HepG2 (cell line): ENCODE data around the gene PSMD12. TPM values are rescaled to one million over a fixed set of nuclear protein-coding genes. Genes with fewer than 3 reads are reported as not detected.

Experiments
- ATAC-seq: fragments of 200-7000 bp; cut with Tn5 transposase; 3 replicates; pipeline ENCODE4 v1.9.1; 2020; ENCODE audit warnings: mild to moderate bottlenecking, moderate library complexity
- BruUV-seq: library from RNA; stranded (reverse); fragments of 400-500 nt; replicated peaks from 2 replicates; lab custom pipeline; 2021; lab: Mats Ljungman, UMichigan
- CTCF ChIA-PET: fragments of 300-600 bp; formaldehyde crosslinking; extraction: SDS; loops from one replicate; lab custom pipeline; 2021; ENCODE audit warnings: low total read pairs, inconsistent platforms, low intra/inter-chr PET ratio; lab: Yijun Ruan, JAX
- POLR2A ChIA-PET: fragments of 350-600 bp; sonication (Branson Sonifier 250); formaldehyde crosslinking; loops from one replicate; lab custom pipeline; 2020; ENCODE audit warnings: antibody characterized with exemption, inconsistent platforms; lab: Yijun Ruan, JAX
- DNase-seq: peaks from one replicate; pipeline ENCODE4 v3.0.0-alpha.2; 2015; ENCODE audit warnings: low spot score
- FAIRE-seq: peaks from 3 replicates; lab custom pipeline; 2011; peaks lifted over from hg19 to GRCh38; lab: Jason Lieb, UNC
- H2AFZ ChIP-seq: one replicate; pipeline ENCODE4 v1.6.1; 2011; ENCODE audit warnings: low read length, inconsistent platforms
- H3K27ac ChIP-seq: fragments of 300-600 bp; 3 replicates; pipeline ENCODE4 v1.8.0; 2011; ENCODE audit warnings: mixed run types, mild to moderate bottlenecking, mixed read lengths, low read length, inconsistent platforms; ENCODE audit not compliant: insufficient read depth; ENCODE audit errors: extremely low read length
- H3K27me3 ChIP-seq, 2 experiments: fragments of 200-600 bp in 1 of 2; 2 replicates in 1 of 2; 3 replicates in 1 of 2; pipeline versions ENCODE4 v1.6.0 to v1.8.0; 2011; ENCODE audit warnings: low read length in 2 of 2, mild to moderate bottlenecking in 2 of 2, moderate library complexity in 2 of 2, inconsistent platforms in 1 of 2; ENCODE audit not compliant: insufficient read depth in 2 of 2, control insufficient read depth in 1 of 2
- H3K36me3 ChIP-seq, 2 experiments: fragments of 200-600 bp in 1 of 2; replicated peaks in 1 of 2; 2 replicates in 1 of 2; 3 replicates in 1 of 2; pipeline versions ENCODE4 v1.5.1 to v1.8.0; 2011; ENCODE audit warnings: low read length in 2 of 2, inconsistent platforms in 1 of 2; ENCODE audit not compliant: insufficient read depth in 2 of 2, control insufficient read depth in 1 of 2
- H3K4me1 ChIP-seq: 2 replicates; pipeline ENCODE4 v1.5.1; 2012; ENCODE audit warnings: low read length, inconsistent platforms; ENCODE audit not compliant: insufficient read depth
- H3K4me2 ChIP-seq: 2 replicates; pipeline ENCODE4 v1.6.0; 2011; ENCODE audit warnings: low read depth, low read length, inconsistent platforms
- H3K4me3 ChIP-seq, 3 experiments: fragments of 200-600 bp in 1 of 3; sonication (generic), shearing (Covaris generic) in 1 of 3; replicated peaks in 1 of 3; 2 replicates each; pipeline ENCODE4 v1.5.1; 2011 to 2016; ENCODE audit warnings: low read length in 3 of 3, inconsistent platforms in 2 of 3, low read depth in 2 of 3, mild to moderate bottlenecking in 2 of 3, control low read depth in 1 of 3, mixed read lengths in 1 of 3; ENCODE audit not compliant: insufficient read depth in 1 of 3
- H3K79me2 ChIP-seq: one replicate; pipeline ENCODE4 v1.6.1; 2011; ENCODE audit warnings: low read length, inconsistent platforms; ENCODE audit not compliant: insufficient read depth
- H3K9ac ChIP-seq: 2 replicates; pipeline ENCODE4 v1.6.0; 2011; ENCODE audit warnings: mild to moderate bottlenecking, low read depth, low read length, inconsistent platforms; ENCODE audit not compliant: insufficient read depth
- H3K9me3 ChIP-seq: 2 replicates; pipeline ENCODE4 v1.5.1; 2012; ENCODE audit warnings: mild to moderate bottlenecking, low read length
- H4K20me1 ChIP-seq: 2 replicates; pipeline ENCODE4 v1.6.0; 2011; ENCODE audit warnings: inconsistent platforms, mild to moderate bottlenecking, low read length, moderate library complexity; ENCODE audit not compliant: insufficient read depth
- ASH2L ChIP-seq: fragments of 300-600, 200-600 bp; sonication (generic); IDR thresholded peaks from 2 replicates; pipeline ENCODE4 v1.7.0; 2017; ENCODE audit warnings: low read depth, mild to moderate bottlenecking, moderate library complexity, mixed read lengths, low read length; ENCODE audit not compliant: insufficient read length
- ATAD3A ChIP-seq: sonication (generic); formaldehyde crosslinking; IDR thresholded peaks from 2 replicates; pipeline ENCODE4 v1.4.0; 2020; ENCODE audit warnings: missing genetic modification reagents
- MED1 ChIP-seq: sonication (generic); formaldehyde crosslinking; IDR thresholded peaks from 2 replicates; pipeline ENCODE4 v1.4.0; 2020; ENCODE audit warnings: missing genetic modification reagents
- SPEN ChIP-seq: sonication (generic); formaldehyde crosslinking; IDR thresholded peaks from 2 replicates; pipeline ENCODE4 v1.5.1; 2020; ENCODE audit warnings: low read depth, mild to moderate bottlenecking, missing genetic modification reagents
- STAT5B ChIP-seq: sonication (generic); formaldehyde crosslinking; IDR thresholded peaks from 2 replicates; pipeline ENCODE4 v1.4.0; 2020; ENCODE audit warnings: missing genetic modification reagents
- TSC22D2 ChIP-seq: sonication (generic); formaldehyde crosslinking; IDR thresholded peaks from 2 replicates; pipeline ENCODE4 v1.5.1; 2020; ENCODE audit warnings: missing genetic modification reagents, mild to moderate bottlenecking, borderline replicate concordance
- ZNF550 ChIP-seq: sonication (generic); formaldehyde crosslinking; IDR thresholded peaks from 2 replicates; pipeline ENCODE4 v1.4.0; 2020; ENCODE audit warnings: mild to moderate bottlenecking, missing genetic modification reagents, borderline replicate concordance
- ZNF552 ChIP-seq: sonication (generic); formaldehyde crosslinking; IDR thresholded peaks from 2 replicates; pipeline ENCODE4 v1.9.0; 2022; ENCODE audit warnings: missing genetic modification reagents, mild to moderate bottlenecking, borderline replicate concordance
- WGBS: methylation state at CpG from one replicate; pipeline ENCODE4 v1.1.6; 2017; ENCODE audit warnings: low lambda C conversion rate; 5-methylcytosine and 5-hydroxymethylcytosine counted together
- in situ Hi-C: cut with HindIII; loops from 2 replicates; pipeline ENCODE4 v1.10.0; 2017; ENCODE audit warnings: low pct_unique_long_range_greater_than_20kb; ENCODE audit not compliant: extremely low pct_ligation_motif_present
- intact Hi-C: fragments of 100-400 bp; cut with micrococcal nuclease; formaldehyde crosslinking; loops from one replicate; pipeline ENCODE4 v1.10.0; 2022; ENCODE audit not compliant: unreplicated experiment
- polyA plus RNA-seq, 8 experiments: library from polyadenylated mRNA; depleted of rRNA in 3 of 8; stranded (reverse) in 7 of 8; unstranded in 1 of 8; fragments of >200 nt; fragmentation: Illumina TruSeq in 4 of 8; extraction: Trizol in 4 of 8; gene quantifications; 2 replicates each; pipeline versions ENCODE4 v1.2.1 to v1.2.3, GENCODE V29; 2011 to 2016; ENCODE audit warnings: low read depth in 4 of 8, missing spikeins in 1 of 8, mixed read lengths in 1 of 8; ENCODE audit not compliant: insufficient read depth in 1 of 8
- total RNA-seq, 5 experiments: library from RNA; depleted of rRNA; stranded (reverse); fragments of >200 nt; fragmentation: Illumina TruSeq; extraction: Trizol; gene quantifications; 2 replicates each; pipeline ENCODE4 v1.2.3, GENCODE V29; 2016; ENCODE audit warnings: low read depth in 1 of 5
- TF ChIP-seq, protein P1 (sequence below): sonication (generic); formaldehyde crosslinking; IDR thresholded peaks from 2 replicates; pipeline ENCODE4 v1.5.0; 2020; ENCODE audit warnings: missing genetic modification reagents
- TF ChIP-seq, protein P2 (sequence below): sonication (generic); formaldehyde crosslinking; IDR thresholded peaks from 2 replicates; pipeline ENCODE4 v1.4.0; 2020; ENCODE audit warnings: mild to moderate bottlenecking, missing genetic modification reagents
- TF ChIP-seq, protein P3 (sequence below): sonication (generic); formaldehyde crosslinking; IDR thresholded peaks from 2 replicates; pipeline ENCODE4 v1.9.0; 2021; ENCODE audit warnings: missing genetic modification reagents, borderline replicate concordance
- TF ChIP-seq, protein P4 (sequence below): sonication (generic); formaldehyde crosslinking; IDR thresholded peaks from 2 replicates; pipeline ENCODE4 v1.8.1; 2023; ENCODE audit warnings: mild to moderate bottlenecking, inconsistent platforms, moderate library complexity, missing genetic modification reagents, borderline replicate concordance

The PSMD12 gene
- total and polyA plus RNA-seq, 2 of the 13 experiments (the other 11 are each of a cell fraction or from before 2014, with no cell fraction given) = 27.4 to 71.7 TPM

DNA sequence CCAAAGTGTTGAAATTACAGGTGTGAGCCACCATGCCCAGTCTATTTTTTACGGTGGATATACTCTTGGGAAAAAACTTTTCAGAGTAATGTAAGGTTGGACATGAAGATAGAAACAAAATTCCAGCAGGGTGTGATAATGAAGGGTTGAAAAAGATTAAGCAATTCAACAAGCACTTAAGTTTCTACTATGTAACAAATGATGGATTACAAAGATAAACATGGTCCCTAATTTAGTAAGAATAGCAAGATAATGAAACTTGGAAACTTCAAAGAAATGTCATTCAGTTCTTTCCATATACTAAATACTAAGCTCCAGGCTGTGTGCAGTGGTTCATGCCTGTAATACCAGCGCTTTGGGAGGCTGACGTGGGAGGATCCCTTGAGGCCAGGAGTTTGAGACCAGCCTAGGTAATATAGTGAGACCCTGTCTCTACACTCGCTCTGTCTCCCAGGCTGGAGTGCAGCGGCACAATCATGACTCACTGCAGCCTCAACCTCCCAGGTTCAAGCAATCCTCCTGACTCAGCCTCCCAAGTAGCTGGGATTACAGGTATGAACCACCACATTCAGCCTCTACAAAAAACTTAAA, 31.0 kb downstream of the PSMD12 start:
- no TSS peak for BruUV-seq
- Histone ChIP-seq H4K20me1 (no peaks in the 10 kb centered on the region), H3K4me1 (peaks cover 59% of the 10 kb centered on the region), H3K4me2 (peak overlapping the region; percentile 74), H3K4me3 (no peak overlapping the region), H3K79me2 (no peaks in the 10 kb centered on the region), H3K9ac (no peak overlapping the region), H3K27me3 (no peaks in the 10 kb centered on the region), H3K27ac (no peak overlapping the region), H3K36me3 (no peaks in the 10 kb centered on the region; a peak in 1 of 5 replicates), H3K9me3 (no peaks in the 10 kb centered on the region), H2AFZ (no peak overlapping the region)
- intact Hi-C loops (loop anchor here (10.0 kb wide), 1 partner anchor 61 kb away; no protein-coding TSS in a partner anchor), in situ Hi-C loops (no loop called here)
- DNase-seq = no peak
- POLR2A ChIA-PET = interaction anchor here (0.7 to 1.3 kb wide), 2 partner anchors 258 to 383 kb away, joined by 4 to 5 read pairs; no protein-coding TSS in a partner anchor
- FAIRE-seq = no peak
- TF ChIP-seq ZNF552 (CRISPR knock-in tag) = no peak
- TF ChIP-seq, protein P1, sequence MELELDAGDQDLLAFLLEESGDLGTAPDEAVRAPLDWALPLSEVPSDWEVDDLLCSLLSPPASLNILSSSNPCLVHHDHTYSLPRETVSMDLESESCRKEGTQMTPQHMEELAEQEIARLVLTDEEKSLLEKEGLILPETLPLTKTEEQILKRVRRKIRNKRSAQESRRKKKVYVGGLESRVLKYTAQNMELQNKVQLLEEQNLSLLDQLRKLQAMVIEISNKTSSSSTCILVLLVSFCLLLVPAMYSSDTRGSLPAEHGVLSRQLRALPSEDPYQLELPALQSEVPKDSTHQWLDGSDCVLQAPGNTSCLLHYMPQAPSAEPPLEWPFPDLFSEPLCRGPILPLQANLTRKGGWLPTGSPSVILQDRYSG (CRISPR knock-in tag) = no peak
- TF ChIP-seq ASH2L = no peak
- TF ChIP-seq MED1 = no peak
- no peak for TF ChIP-seq ZNF550
- TF ChIP-seq, protein P2, sequence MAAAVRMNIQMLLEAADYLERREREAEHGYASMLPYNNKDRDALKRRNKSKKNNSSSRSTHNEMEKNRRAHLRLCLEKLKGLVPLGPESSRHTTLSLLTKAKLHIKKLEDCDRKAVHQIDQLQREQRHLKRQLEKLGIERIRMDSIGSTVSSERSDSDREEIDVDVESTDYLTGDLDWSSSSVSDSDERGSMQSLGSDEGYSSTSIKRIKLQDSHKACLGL (CRISPR knock-in tag) = no peak
- TF ChIP-seq STAT5B (CRISPR knock-in tag) = no peak
- no peak for TF ChIP-seq ATAD3A (CRISPR knock-in tag)
- TF ChIP-seq TSC22D2 = no peak
- TF ChIP-seq, protein P3, sequence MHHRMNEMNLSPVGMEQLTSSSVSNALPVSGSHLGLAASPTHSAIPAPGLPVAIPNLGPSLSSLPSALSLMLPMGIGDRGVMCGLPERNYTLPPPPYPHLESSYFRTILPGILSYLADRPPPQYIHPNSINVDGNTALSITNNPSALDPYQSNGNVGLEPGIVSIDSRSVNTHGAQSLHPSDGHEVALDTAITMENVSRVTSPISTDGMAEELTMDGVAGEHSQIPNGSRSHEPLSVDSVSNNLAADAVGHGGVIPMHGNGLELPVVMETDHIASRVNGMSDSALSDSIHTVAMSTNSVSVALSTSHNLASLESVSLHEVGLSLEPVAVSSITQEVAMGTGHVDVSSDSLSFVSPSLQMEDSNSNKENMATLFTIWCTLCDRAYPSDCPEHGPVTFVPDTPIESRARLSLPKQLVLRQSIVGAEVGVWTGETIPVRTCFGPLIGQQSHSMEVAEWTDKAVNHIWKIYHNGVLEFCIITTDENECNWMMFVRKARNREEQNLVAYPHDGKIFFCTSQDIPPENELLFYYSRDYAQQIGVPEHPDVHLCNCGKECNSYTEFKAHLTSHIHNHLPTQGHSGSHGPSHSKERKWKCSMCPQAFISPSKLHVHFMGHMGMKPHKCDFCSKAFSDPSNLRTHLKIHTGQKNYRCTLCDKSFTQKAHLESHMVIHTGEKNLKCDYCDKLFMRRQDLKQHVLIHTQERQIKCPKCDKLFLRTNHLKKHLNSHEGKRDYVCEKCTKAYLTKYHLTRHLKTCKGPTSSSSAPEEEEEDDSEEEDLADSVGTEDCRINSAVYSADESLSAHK (CRISPR knock-in tag) = no peak
- no peak for TF ChIP-seq SPEN (CRISPR knock-in tag)
- TF ChIP-seq, protein P4, sequence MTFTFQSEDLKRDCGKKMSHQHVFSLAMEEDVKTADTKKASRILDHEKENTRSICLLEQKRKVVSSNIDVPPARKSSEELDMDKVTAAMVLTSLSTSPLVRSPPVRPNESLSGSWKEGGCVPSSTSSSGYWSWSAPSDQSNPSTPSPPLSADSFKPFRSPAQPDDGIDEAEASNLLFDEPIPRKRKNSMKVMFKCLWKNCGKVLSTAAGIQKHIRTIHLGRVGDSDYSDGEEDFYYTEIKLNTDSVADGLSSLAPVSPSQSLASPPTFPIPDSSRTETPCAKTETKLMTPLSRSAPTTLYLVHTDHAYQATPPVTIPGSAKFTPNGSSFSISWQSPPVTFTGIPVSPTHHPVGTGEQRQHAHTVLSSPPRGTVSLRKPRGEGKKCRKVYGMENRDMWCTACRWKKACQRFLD (CRISPR knock-in tag) = no peak
- WGBS = 88% methylated on average over 5 of the region's 5 CpGs
- CTCF ChIA-PET = no interaction called here
- ATAC-seq = no peak
